Measurements from ENCODE around the gene ZBTB46.

ZBTB46 gene

GRCh38 chr20:63744158-63744557 is 86.9 kb downstream of the ZBTB46 start:
- Histone ChIP-seq H3K4me2 (ENCODE audit: low read length) (no peak overlapping the region), H2AFZ (ENCODE audit: low read depth, low read length) (no peak overlapping the region), H3K36me3 (replicated peaks; ENCODE audit: low read depth, low read length) (peaks cover 15% of the 10 kb centered on the region), H3K9ac (ENCODE audit: low read length) (no peak overlapping the region), H3K27ac (ENCODE audit: low read length) (no peak overlapping the region), H3K4me1 (ENCODE audit: low read length) (peaks cover 6% of the 10 kb centered on the region; the same call in 1 of the 2 replicates), H3K27me3 (ENCODE audit: low read depth, low read length) (no peaks in the 10 kb centered on the region), H3K79me2 (ENCODE audit: low read length) (no peaks in the 10 kb centered on the region), H4K20me1 (ENCODE audit: insufficient read depth, low read length) (no peaks in the 10 kb centered on the region), H3K4me3 (ENCODE audit: low read length) (no peak overlapping the region), H3K9me3 (ENCODE audit: insufficient read depth, low read length) (no peaks in the 10 kb centered on the region)
- TF ChIP-seq EZH2phosphoT487 (IDR thresholded peaks at IDR 0.05; ENCODE audit: low read depth) (no peak), CTCF (IDR thresholded peaks at IDR 0.05; ENCODE audit: low read depth, low read length) (no peak)

- H3K4me2 ChIP-seq (ENCODE audit: low read length) = no peak overlapping the region
- H3K9me3 ChIP-seq (ENCODE audit: insufficient read depth, low read length) = no peaks in the 10 kb centered on the region
- H4K20me1 ChIP-seq (ENCODE audit: insufficient read depth, low read length) = no peaks in the 10 kb centered on the region
- no peak overlapping the region for H3K27ac ChIP-seq (ENCODE audit: low read length)
- no peak overlapping the region for H2AFZ ChIP-seq (ENCODE audit: low read depth, low read length)
- peaks cover 14% of the 10 kb centered on the region for H3K4me1 ChIP-seq (ENCODE audit: low read length)
- H3K79me2 ChIP-seq (ENCODE audit: low read length) = no peaks in the 10 kb centered on the region
- peaks cover 15% of the 10 kb centered on the region for H3K36me3 ChIP-seq (replicated peaks; ENCODE audit: low read depth, low read length)
- H3K4me3 ChIP-seq (ENCODE audit: low read length) = no peak overlapping the region
- H3K9ac ChIP-seq (ENCODE audit: low read length) = no peak overlapping the region
- no peaks in the 10 kb centered on the region for H3K27me3 ChIP-seq (ENCODE audit: low read depth, low read length)
- no peak for TF ChIP-seq EZH2phosphoT487 (IDR thresholded peaks at IDR 0.05; ENCODE audit: low read depth)
- no peak for TF ChIP-seq CTCF (IDR thresholded peaks at IDR 0.05; ENCODE audit: low read depth, low read length)
Observed at GRCh38 chr20:63743210-63743970, 87.7 kb downstream of the ZBTB46 start.

GRCh38 chr20:63742381-63743024 is 88.6 kb downstream of the ZBTB46 start:
- H3K4me3 ChIP-seq (ENCODE audit: low read length) = no peak overlapping the region
- peaks cover 15% of the 10 kb centered on the region for H3K36me3 ChIP-seq (replicated peaks; ENCODE audit: low read depth, low read length)
- peaks cover 18% of the 10 kb centered on the region for H3K4me1 ChIP-seq (ENCODE audit: low read length)
- no peaks in the 10 kb centered on the region for H3K9me3 ChIP-seq (ENCODE audit: insufficient read depth, low read length)
- no peak overlapping the region for H2AFZ ChIP-seq (ENCODE audit: low read depth, low read length)
- no peaks in the 10 kb centered on the region for H4K20me1 ChIP-seq (ENCODE audit: insufficient read depth, low read length)
- no peaks in the 10 kb centered on the region for H3K27me3 ChIP-seq (ENCODE audit: low read depth, low read length)
- no peak overlapping the region for H3K4me2 ChIP-seq (ENCODE audit: low read length)
- H3K27ac ChIP-seq (ENCODE audit: low read length) = no peak overlapping the region
- no peak overlapping the region for H3K9ac ChIP-seq (ENCODE audit: low read length)
- H3K79me2 ChIP-seq (ENCODE audit: low read length) = no peaks in the 10 kb centered on the region
- TF ChIP-seq CTCF (IDR thresholded peaks at IDR 0.05; ENCODE audit: low read depth, low read length) (no peak), EZH2phosphoT487 (IDR thresholded peaks at IDR 0.05; ENCODE audit: low read depth) (no peak)

GRCh38 chr20:63741676-63742380 is 89.2 kb downstream of the ZBTB46 start:
- Histone ChIP-seq H3K27me3 (ENCODE audit: low read depth, low read length) (no peaks in the 10 kb centered on the region), H3K4me1 (ENCODE audit: low read length) (peaks cover 24% of the 10 kb centered on the region), H3K4me3 (ENCODE audit: low read length) (no peak overlapping the region), H2AFZ (ENCODE audit: low read depth, low read length) (no peak overlapping the region), H3K79me2 (ENCODE audit: low read length) (no peaks in the 10 kb centered on the region), H3K36me3 (replicated peaks; ENCODE audit: low read depth, low read length) (peaks cover 15% of the 10 kb centered on the region), H3K4me2 (ENCODE audit: low read length) (no peak overlapping the region), H4K20me1 (ENCODE audit: insufficient read depth, low read length) (no peaks in the 10 kb centered on the region), H3K27ac (ENCODE audit: low read length) (no peak overlapping the region), H3K9me3 (ENCODE audit: insufficient read depth, low read length) (no peaks in the 10 kb centered on the region), H3K9ac (ENCODE audit: low read length) (no peak overlapping the region)
- TF ChIP-seq CTCF (IDR thresholded peaks at IDR 0.05; ENCODE audit: low read depth, low read length) = no peak
- TF ChIP-seq EZH2phosphoT487 (IDR thresholded peaks at IDR 0.05; ENCODE audit: low read depth) = no peak
